Measurements from ENCODE around the gene HIVEP3.
A peak's percentile ranks its signal among the peaks of the same experiment; 100 is the strongest.

Gene HIVEP3

GRCh38 chr1:41486371-41487125, 432.2 kb downstream of the HIVEP3 start:
- Histone ChIP-seq H2BK5ac (ENCODE audit: low read length) (no peak overlapping the region), H3K4ac (ENCODE audit: low read depth, low read length) (peak overlapping the region; percentile 27), H3K23ac (ENCODE audit: low read length) (no peak overlapping the region), H3K18ac (ENCODE audit: low read length) (peak overlapping the region; percentile 30), H3K9ac (ENCODE audit: low read length) (peak overlapping the region; percentile 51), H4K8ac (ENCODE audit: low read depth, low read length) (no peak overlapping the region), H3K4me1 (ENCODE audit: control insufficient read depth, low read depth, low read length) (peaks cover 15% of the 10 kb centered on the region), H3K79me1 (ENCODE audit: low read length) (no peaks in the 10 kb centered on the region), H2BK120ac (ENCODE audit: low read depth, low read length) (no peak overlapping the region), H3K56ac (ENCODE audit: low read length) (peak overlapping the region; percentile 83), H4K5ac (ENCODE audit: low read length) (no peak overlapping the region), H3K27me3 (ENCODE audit: insufficient read depth, low read length, poor library complexity) (no peaks in the 10 kb centered on the region), H3K27ac (ENCODE audit: low read depth, low read length) (peak overlapping the region; percentile 78), H2AK5ac (ENCODE audit: low read length) (no peak overlapping the region), H3K4me3 (ENCODE audit: low read length) (no peak overlapping the region), H2BK15ac (replicated peaks; ENCODE audit: low read depth) (no peak overlapping the region), H3K79me2 (ENCODE audit: control insufficient read depth, insufficient read depth, low read length) (no peaks in the 10 kb centered on the region), H3K4me2 (ENCODE audit: low read length) (no peak overlapping the region), H3K36me3 (ENCODE audit: control insufficient read depth, insufficient read depth, low read length) (no peaks in the 10 kb centered on the region)
- DNase-seq: peak; percentile 95
- no CpG with 5 or more reads among the region's 23 CpGs for WGBS (ENCODE audit: extremely low coverage, insufficient coverage, low lambda C conversion rate)

GRCh38 chr1:41486053-41486370, 432.7 kb downstream of the HIVEP3 start:
- Histone ChIP-seq H3K23ac (ENCODE audit: low read length) (no peak overlapping the region), H3K9ac (ENCODE audit: low read length) (no peak overlapping the region), H3K27ac (ENCODE audit: low read depth, low read length) (peak overlapping the region; percentile 61), H4K8ac (ENCODE audit: low read depth, low read length) (no peak overlapping the region), H2BK15ac (replicated peaks; ENCODE audit: low read depth) (no peak overlapping the region), H4K5ac (ENCODE audit: low read length) (no peak overlapping the region), H3K18ac (ENCODE audit: low read length) (peak overlapping the region; percentile 11), H3K27me3 (ENCODE audit: insufficient read depth, low read length, poor library complexity) (no peaks in the 10 kb centered on the region), H3K4me1 (ENCODE audit: control insufficient read depth, low read depth, low read length) (peaks cover 15% of the 10 kb centered on the region), H3K4me3 (ENCODE audit: low read length) (no peak overlapping the region), H3K56ac (ENCODE audit: low read length) (peak overlapping the region; percentile 83), H3K4ac (ENCODE audit: low read depth, low read length) (no peak overlapping the region), H3K4me2 (ENCODE audit: low read length) (no peak overlapping the region), H3K79me1 (ENCODE audit: low read length) (no peaks in the 10 kb centered on the region), H2BK120ac (ENCODE audit: low read depth, low read length) (no peak overlapping the region), H3K36me3 (ENCODE audit: control insufficient read depth, insufficient read depth, low read length) (no peaks in the 10 kb centered on the region), H2BK5ac (ENCODE audit: low read length) (no peak overlapping the region), H3K79me2 (ENCODE audit: control insufficient read depth, insufficient read depth, low read length) (no peaks in the 10 kb centered on the region), H2AK5ac (ENCODE audit: low read length) (no peak overlapping the region)
- DNase-seq: no peak
- no CpG with 5 or more reads among the region's 4 CpGs for WGBS (ENCODE audit: extremely low coverage, insufficient coverage, low lambda C conversion rate)

- DNase-seq: peak; percentile 98
- peak overlapping the region; percentile 23 for H3K18ac ChIP-seq (ENCODE audit: low read length)
- H3K4me1 ChIP-seq (ENCODE audit: control insufficient read depth, low read depth, low read length): peaks cover 15% of the 10 kb centered on the region
- no peak overlapping the region for H4K5ac ChIP-seq (ENCODE audit: low read length)
- H3K79me2 ChIP-seq (ENCODE audit: control insufficient read depth, insufficient read depth, low read length): no peaks in the 10 kb centered on the region
- no peak overlapping the region for H3K4me3 ChIP-seq (ENCODE audit: low read length)
- no peaks in the 10 kb centered on the region for H3K36me3 ChIP-seq (ENCODE audit: control insufficient read depth, insufficient read depth, low read length)
- WGBS (ENCODE audit: extremely low coverage, insufficient coverage, low lambda C conversion rate): no CpG with 5 or more reads among the region's 5 CpGs
- no peak overlapping the region for H2BK120ac ChIP-seq (ENCODE audit: low read depth, low read length)
- peak overlapping the region; percentile 74 for H3K4ac ChIP-seq (ENCODE audit: low read depth, low read length)
- H3K27ac ChIP-seq (ENCODE audit: low read depth, low read length): peak overlapping the region; percentile 61
- peak overlapping the region; percentile 9 for H3K56ac ChIP-seq (ENCODE audit: low read length)
- no peaks in the 10 kb centered on the region for H3K79me1 ChIP-seq (ENCODE audit: low read length)
- H3K27me3 ChIP-seq (ENCODE audit: insufficient read depth, low read length, poor library complexity): no peaks in the 10 kb centered on the region
- H3K23ac ChIP-seq (ENCODE audit: low read length): no peak overlapping the region
- H2BK15ac ChIP-seq (replicated peaks; ENCODE audit: low read depth): no peak overlapping the region
- no peak overlapping the region for H3K4me2 ChIP-seq (ENCODE audit: low read length)
- no peak overlapping the region for H4K8ac ChIP-seq (ENCODE audit: low read depth, low read length)
- H3K9ac ChIP-seq (ENCODE audit: low read length): peak overlapping the region; percentile 6
- H2BK5ac ChIP-seq (ENCODE audit: low read length): peak overlapping the region; percentile 27
- no peak overlapping the region for H2AK5ac ChIP-seq (ENCODE audit: low read length)
Observed at GRCh38 chr1:41485605-41486004, 433.1 kb downstream of the HIVEP3 start.

GRCh38 chr1:41484402-41485241, 434.1 kb downstream of the HIVEP3 start, which contains the start of gene EDN2:
Gene EDN2 (minus strand): TSS chr1:41484683. CDS start chr1:41484601, 82 bp downstream.
- peak within 1 kb of the TSS; percentile 23 for H3K18ac ChIP-seq (ENCODE audit: low read length)
- H3K36me3 ChIP-seq (ENCODE audit: control insufficient read depth, insufficient read depth, low read length): no peaks in the 10 kb centered on the region
- H3K27me3 ChIP-seq (ENCODE audit: insufficient read depth, low read length, poor library complexity): no peaks in the 10 kb centered on the region
- no peak within 1 kb of the TSS for H3K23ac ChIP-seq (ENCODE audit: low read length)
- DNase-seq: peak; percentile 52
- H3K4ac ChIP-seq (ENCODE audit: low read depth, low read length): peak within 1 kb of the TSS; percentile 74
- no peaks in the 10 kb centered on the region for H3K79me1 ChIP-seq (ENCODE audit: low read length)
- peak within 1 kb of the TSS; percentile 27 for H2BK5ac ChIP-seq (ENCODE audit: low read length)
- no peak within 1 kb of the TSS for H2BK120ac ChIP-seq (ENCODE audit: low read depth, low read length)
- peak within 1 kb of the TSS; percentile 88 for H2AK5ac ChIP-seq (ENCODE audit: low read length)
- peak within 1 kb of the TSS; percentile 6 for H3K9ac ChIP-seq (ENCODE audit: low read length)
- H3K4me2 ChIP-seq (ENCODE audit: low read length): no peak within 1 kb of the TSS
- no peaks in the 10 kb centered on the region for H3K79me2 ChIP-seq (ENCODE audit: control insufficient read depth, insufficient read depth, low read length)
- WGBS (ENCODE audit: extremely low coverage, insufficient coverage, low lambda C conversion rate): no CpG with 5 or more reads among the region's 27 CpGs
- peak within 1 kb of the TSS; percentile 25 for H3K56ac ChIP-seq (ENCODE audit: low read length)
- peaks cover 15% of the 10 kb centered on the region for H3K4me1 ChIP-seq (ENCODE audit: control insufficient read depth, low read depth, low read length)
- no peak within 1 kb of the TSS for H4K8ac ChIP-seq (ENCODE audit: low read depth, low read length)
- H3K4me3 ChIP-seq (ENCODE audit: low read length): no peak within 1 kb of the TSS
- no peak within 1 kb of the TSS for H2BK15ac ChIP-seq (replicated peaks; ENCODE audit: low read depth)
- peak within 1 kb of the TSS; percentile 61 for H3K27ac ChIP-seq (ENCODE audit: low read depth, low read length)
- no peak within 1 kb of the TSS for H4K5ac ChIP-seq (ENCODE audit: low read length)

GRCh38 chr1:41483960-41484401, 434.7 kb downstream of the HIVEP3 start:
- Histone ChIP-seq H3K4me2 (ENCODE audit: low read length) (no peak overlapping the region), H3K4ac (ENCODE audit: low read depth, low read length) (no peak overlapping the region), H2BK5ac (ENCODE audit: low read length) (no peak overlapping the region), H2BK120ac (ENCODE audit: low read depth, low read length) (no peak overlapping the region), H3K4me3 (ENCODE audit: low read length) (no peak overlapping the region), H2BK15ac (replicated peaks; ENCODE audit: low read depth) (no peak overlapping the region), H3K36me3 (ENCODE audit: control insufficient read depth, insufficient read depth, low read length) (no peaks in the 10 kb centered on the region), H3K79me1 (ENCODE audit: low read length) (no peaks in the 10 kb centered on the region), H3K56ac (ENCODE audit: low read length) (no peak overlapping the region), H3K27me3 (ENCODE audit: insufficient read depth, low read length, poor library complexity) (no peaks in the 10 kb centered on the region), H3K9ac (ENCODE audit: low read length) (no peak overlapping the region), H3K18ac (ENCODE audit: low read length) (no peak overlapping the region), H4K5ac (ENCODE audit: low read length) (no peak overlapping the region), H3K4me1 (ENCODE audit: control insufficient read depth, low read depth, low read length) (peaks cover 15% of the 10 kb centered on the region), H3K79me2 (ENCODE audit: control insufficient read depth, insufficient read depth, low read length) (no peaks in the 10 kb centered on the region), H3K23ac (ENCODE audit: low read length) (no peak overlapping the region), H3K27ac (ENCODE audit: low read depth, low read length) (no peak overlapping the region), H2AK5ac (ENCODE audit: low read length) (peak overlapping the region; percentile 88), H4K8ac (ENCODE audit: low read depth, low read length) (no peak overlapping the region)
- no peak for DNase-seq
- WGBS (ENCODE audit: extremely low coverage, insufficient coverage, low lambda C conversion rate): no CpG with 5 or more reads among the region's 9 CpGs
